ENCODE measurements around the gene RAD51AP2. TPM values are rescaled to one million over a fixed set of nuclear protein-coding genes. Genes with fewer than 3 reads are reported as not detected.

The RAD51AP2 gene
- total and polyA plus RNA-seq, 2 of the 13 experiments (the other 11 are each of a cell fraction or from before 2014, with no cell fraction given) = 0.11 to 0.12 TPM

DNA sequence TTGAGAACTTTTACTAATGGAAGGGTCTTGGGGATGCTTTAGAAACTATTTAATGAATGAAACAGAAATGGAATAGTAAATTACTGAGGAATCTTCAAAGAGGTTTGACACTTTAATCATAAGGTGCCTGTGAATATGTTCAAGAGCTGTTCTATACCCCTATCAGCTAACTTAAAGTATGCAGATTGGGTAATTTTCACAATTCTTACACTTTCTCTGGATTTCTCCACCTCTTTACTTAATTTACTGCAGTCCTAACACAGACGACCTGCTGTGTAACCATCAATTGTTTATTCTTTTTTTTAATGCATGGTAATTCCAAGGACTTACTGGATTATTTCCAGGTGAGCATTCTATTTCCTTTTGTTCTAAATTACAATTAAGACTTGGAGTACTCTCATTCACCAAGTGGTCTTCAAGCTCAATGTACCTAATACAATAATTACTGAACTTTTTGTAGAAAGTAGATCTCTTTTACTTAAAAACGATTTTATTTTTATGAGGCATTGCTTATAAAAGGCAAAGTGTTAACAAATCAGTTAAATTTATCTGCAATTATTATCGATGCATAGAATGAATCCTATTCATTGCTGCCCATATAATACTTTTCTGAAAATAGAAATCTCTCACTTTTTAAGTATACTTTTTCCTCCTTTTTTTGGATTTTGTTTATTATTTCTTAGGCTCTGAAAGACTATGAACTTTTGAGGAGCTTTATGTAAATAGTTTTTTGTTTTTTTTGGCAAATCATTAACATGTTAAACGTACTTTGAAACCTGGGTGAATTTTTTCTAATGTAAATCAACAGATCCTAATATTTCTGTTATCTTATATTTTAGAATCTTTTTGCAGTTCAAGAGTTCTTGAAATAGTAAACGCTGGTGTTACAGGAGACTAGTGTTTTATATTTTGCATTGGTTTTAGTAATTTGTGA, 27.7 kb upstream of the RAD51AP2 start (continued):
- TF ChIP-seq POLR2AphosphoS2 (IDR thresholded peaks at IDR 0.05; ENCODE audit: low read depth, low read length) (no peak), RNF2 (conservative IDR thresholded peaks at IDR 0.05; ENCODE audit: low read depth) (no peak), ISL2 (CRISPR knock-in tag; IDR thresholded peaks at IDR 0.05) (peak; percentile 49; the same call in 1 of the 2 replicates), POLR2AphosphoS5 (IDR thresholded peaks at IDR 0.05; ENCODE audit: low read depth, low read length) (peak; percentile 41; the same call in 1 of the 2 replicates), FOXM1 (CRISPR knock-in tag; IDR thresholded peaks at IDR 0.05) (no peak), FOSL2 (CRISPR knock-in tag; IDR thresholded peaks at IDR 0.05) (no peak), ZNF441 (CRISPR knock-in tag; IDR thresholded peaks at IDR 0.05; ENCODE audit: borderline replicate concordance) (no peak), RARA (CRISPR knock-in tag; IDR thresholded peaks at IDR 0.05) (peak; percentile 51), MTA1 (CRISPR knock-in tag; IDR thresholded peaks at IDR 0.05; ENCODE audit: borderline replicate concordance) (no peak), TSC22D2 (CRISPR knock-in tag; IDR thresholded peaks at IDR 0.05; ENCODE audit: borderline replicate concordance) (no peak), DMAP1 (CRISPR knock-in tag; IDR thresholded peaks at IDR 0.05) (no peak), SUZ12 (IDR thresholded peaks at IDR 0.05; ENCODE audit: low read depth, low read length) (no peak), NFATC3 (CRISPR knock-in tag; IDR thresholded peaks at IDR 0.05) (no peak), MTF2 (CRISPR knock-in tag; IDR thresholded peaks at IDR 0.05; ENCODE audit: borderline replicate concordance) (no peak), ZFP36L1 (CRISPR knock-in tag; IDR thresholded peaks at IDR 0.05) (no peak), ZNF703 (CRISPR knock-in tag; IDR thresholded peaks at IDR 0.05; ENCODE audit: borderline replicate concordance) (no peak), ZSCAN30 (CRISPR knock-in tag; IDR thresholded peaks at IDR 0.05) (no peak), HDAC6 (IDR thresholded peaks at IDR 0.05; ENCODE audit: low read depth, low read length) (0 out of 2 replicates have a peak, but pooled peaks have one; percentile 43), ZNF329 (CRISPR knock-in tag; IDR thresholded peaks at IDR 0.05; ENCODE audit: low read depth) (no peak), NCOA1 (CRISPR knock-in tag; IDR thresholded peaks at IDR 0.05) (no peak)
- TF ChIP-seq, protein P1, sequence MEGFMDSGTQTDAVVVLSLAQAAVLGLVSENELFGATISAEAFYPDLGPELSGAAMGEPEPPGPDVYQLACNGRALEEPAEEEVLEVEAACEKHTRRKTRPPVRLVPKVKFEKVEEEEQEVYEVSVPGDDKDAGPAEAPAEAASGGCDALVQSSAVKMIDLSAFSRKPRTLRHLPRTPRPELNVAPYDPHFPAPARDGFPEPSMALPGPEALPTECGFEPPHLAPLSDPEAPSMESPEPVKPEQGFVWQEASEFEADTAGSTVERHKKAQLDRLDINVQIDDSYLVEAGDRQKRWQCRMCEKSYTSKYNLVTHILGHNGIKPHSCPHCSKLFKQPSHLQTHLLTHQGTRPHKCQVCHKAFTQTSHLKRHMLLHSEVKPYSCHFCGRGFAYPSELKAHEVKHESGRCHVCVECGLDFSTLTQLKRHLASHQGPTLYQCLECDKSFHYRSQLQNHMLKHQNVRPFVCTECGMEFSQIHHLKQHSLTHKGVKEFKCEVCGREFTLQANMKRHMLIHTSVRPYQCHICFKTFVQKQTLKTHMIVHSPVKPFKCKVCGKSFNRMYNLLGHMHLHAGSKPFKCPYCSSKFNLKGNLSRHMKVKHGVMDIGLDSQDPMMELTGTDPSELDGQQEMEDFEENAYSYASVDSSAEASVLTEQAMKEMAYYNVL (CRISPR knock-in tag; IDR thresholded peaks at IDR 0.05; ENCODE audit: borderline replicate concordance) = no peak
- TF ChIP-seq, protein P2, sequence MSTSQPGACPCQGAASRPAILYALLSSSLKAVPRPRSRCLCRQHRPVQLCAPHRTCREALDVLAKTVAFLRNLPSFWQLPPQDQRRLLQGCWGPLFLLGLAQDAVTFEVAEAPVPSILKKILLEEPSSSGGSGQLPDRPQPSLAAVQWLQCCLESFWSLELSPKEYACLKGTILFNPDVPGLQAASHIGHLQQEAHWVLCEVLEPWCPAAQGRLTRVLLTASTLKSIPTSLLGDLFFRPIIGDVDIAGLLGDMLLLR (CRISPR knock-in tag; IDR thresholded peaks at IDR 0.05) = no peak
- TF ChIP-seq, protein P3, sequence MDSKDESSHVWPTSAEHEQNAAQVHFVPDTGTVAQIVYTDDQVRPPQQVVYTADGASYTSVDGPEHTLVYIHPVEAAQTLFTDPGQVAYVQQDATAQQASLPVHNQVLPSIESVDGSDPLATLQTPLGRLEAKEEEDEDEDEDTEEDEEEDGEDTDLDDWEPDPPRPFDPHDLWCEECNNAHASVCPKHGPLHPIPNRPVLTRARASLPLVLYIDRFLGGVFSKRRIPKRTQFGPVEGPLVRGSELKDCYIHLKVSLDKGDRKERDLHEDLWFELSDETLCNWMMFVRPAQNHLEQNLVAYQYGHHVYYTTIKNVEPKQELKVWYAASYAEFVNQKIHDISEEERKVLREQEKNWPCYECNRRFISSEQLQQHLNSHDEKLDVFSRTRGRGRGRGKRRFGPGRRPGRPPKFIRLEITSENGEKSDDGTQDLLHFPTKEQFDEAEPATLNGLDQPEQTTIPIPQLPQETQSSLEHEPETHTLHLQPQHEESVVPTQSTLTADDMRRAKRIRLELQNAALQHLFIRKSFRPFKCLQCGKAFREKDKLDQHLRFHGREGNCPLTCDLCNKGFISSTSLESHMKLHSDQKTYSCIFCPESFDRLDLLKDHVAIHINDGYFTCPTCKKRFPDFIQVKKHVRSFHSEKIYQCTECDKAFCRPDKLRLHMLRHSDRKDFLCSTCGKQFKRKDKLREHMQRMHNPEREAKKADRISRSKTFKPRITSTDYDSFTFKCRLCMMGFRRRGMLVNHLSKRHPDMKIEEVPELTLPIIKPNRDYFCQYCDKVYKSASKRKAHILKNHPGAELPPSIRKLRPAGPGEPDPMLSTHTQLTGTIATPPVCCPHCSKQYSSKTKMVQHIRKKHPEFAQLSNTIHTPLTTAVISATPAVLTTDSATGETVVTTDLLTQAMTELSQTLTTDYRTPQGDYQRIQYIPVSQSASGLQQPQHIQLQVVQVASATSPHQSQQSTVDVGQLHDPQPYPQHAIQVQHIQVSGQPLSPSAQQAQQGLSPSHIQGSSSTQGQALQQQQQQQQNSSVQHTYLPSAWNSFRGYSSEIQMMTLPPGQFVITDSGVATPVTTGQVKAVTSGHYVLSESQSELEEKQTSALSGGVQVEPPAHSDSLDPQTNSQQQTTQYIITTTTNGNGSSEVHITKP (CRISPR knock-in tag; IDR thresholded peaks at IDR 0.05; ENCODE audit: low read depth) = no peak

Measured in HepG2 (cell line).